ENCODE measurements around the gene CHST1. TPM values are rescaled to one million over a fixed set of nuclear protein-coding genes. Genes with fewer than 3 reads are reported as not detected.

The CHST1 gene
- total RNA-seq, 2 donors from 2014 or later: 0.54 to 0.58 TPM

- Histone ChIP-seq H3K9ac (ENCODE audit: low read depth in 2 of 2, low read length in 2 of 2) (no peak overlapping the region), H3K4me1 (no peaks in the 10 kb centered on the region), H3K4me3 (no peak overlapping the region), H3K36me3 (no peaks in the 10 kb centered on the region), H3K27me3 (no peaks in the 10 kb centered on the region), H3K9me3 (no peaks in the 10 kb centered on the region), H3K27ac (no peak overlapping the region)
- intact Hi-C loops (cut with DNase I): no loop called here
- no peak for TF ChIP-seq CTCF (IDR thresholded peaks at IDR 0.05)
- DNase-seq: no peak
Measured at GRCh38 chr11:45704133-45704532, 38.7 kb upstream of the CHST1 start.

- no peak for DNase-seq
- H3K4me1 ChIP-seq: no peaks in the 10 kb centered on the region
Measured at GRCh38 chr11:45702511-45702910, 37.1 kb upstream of the CHST1 start.

GRCh38 chr11:45698777-45699497 lies 33.5 kb upstream of the CHST1 start:
- Histone ChIP-seq H3K9me3 (no peaks in the 10 kb centered on the region), H3K27me3 (no peaks in the 10 kb centered on the region), H3K4me3 (no peak overlapping the region), H3K4me1 (no peaks in the 10 kb centered on the region), H3K9ac (ENCODE audit: low read depth in 2 of 2, low read length in 2 of 2) (no peak overlapping the region), H3K27ac (no peak overlapping the region), H3K36me3 (no peaks in the 10 kb centered on the region)
- intact Hi-C loops (cut with DNase I): no loop called here
- no peak for TF ChIP-seq CTCF (IDR thresholded peaks at IDR 0.05)
- DNase-seq: no peak

More at GRCh38 chr11:45702511-45702910, 37.1 kb upstream of the CHST1 start:
- Histone ChIP-seq H3K27me3 (no peaks in the 10 kb centered on the region), H3K36me3 (no peaks in the 10 kb centered on the region), H3K4me3 (no peak overlapping the region), H3K27ac (no peak overlapping the region), H3K9me3 (no peaks in the 10 kb centered on the region), H3K9ac (ENCODE audit: low read depth in 2 of 2, low read length in 2 of 2) (no peak overlapping the region)
- no peak for TF ChIP-seq CTCF (IDR thresholded peaks at IDR 0.05)
- intact Hi-C loops (cut with DNase I): no loop called here

- Histone ChIP-seq H3K9ac (ENCODE audit: low read depth in 2 of 2, low read length in 2 of 2) (no peak overlapping the region), H3K27ac (no peak overlapping the region), H3K27me3 (no peaks in the 10 kb centered on the region), H3K4me1 (no peaks in the 10 kb centered on the region), H3K9me3 (no peaks in the 10 kb centered on the region), H3K4me3 (no peak overlapping the region), H3K36me3 (no peaks in the 10 kb centered on the region)
- TF ChIP-seq CTCF (IDR thresholded peaks at IDR 0.05): no peak
- no peak for DNase-seq
- intact Hi-C loops (cut with DNase I): no loop called here
Measured at GRCh38 chr11:45692808-45693453, 27.5 kb upstream of the CHST1 start.

- TF ChIP-seq CTCF (IDR thresholded peaks at IDR 0.05): no peak
Measured at GRCh38 chr11:45688472-45689033, 23.1 kb upstream of the CHST1 start.

More at GRCh38 chr11:45688472-45689033, 23.1 kb upstream of the CHST1 start:
- intact Hi-C loops (cut with DNase I): no loop called here
- Histone ChIP-seq H3K4me1 (no peaks in the 10 kb centered on the region), H3K9me3 (no peaks in the 10 kb centered on the region), H3K27ac (no peak overlapping the region), H3K27me3 (no peaks in the 10 kb centered on the region), H3K4me3 (no peak overlapping the region), H3K9ac (ENCODE audit: low read depth in 2 of 2, low read length in 2 of 2) (no peak overlapping the region), H3K36me3 (no peaks in the 10 kb centered on the region)
- no peak for DNase-seq

Measured in colonic mucosa (tissue), 4 donors.